ENCODE measurements around the gene SEC22C. TPM values are rescaled to one million over a fixed set of nuclear protein-coding genes. Genes with fewer than 3 reads are reported as not detected.
A peak's percentile ranks its signal among the peaks of the same experiment; 100 is the strongest.

SEC22C gene
- total RNA-seq, 2 donors from 2014 or later, result 17.1 to 17.5 TPM

DNA sequence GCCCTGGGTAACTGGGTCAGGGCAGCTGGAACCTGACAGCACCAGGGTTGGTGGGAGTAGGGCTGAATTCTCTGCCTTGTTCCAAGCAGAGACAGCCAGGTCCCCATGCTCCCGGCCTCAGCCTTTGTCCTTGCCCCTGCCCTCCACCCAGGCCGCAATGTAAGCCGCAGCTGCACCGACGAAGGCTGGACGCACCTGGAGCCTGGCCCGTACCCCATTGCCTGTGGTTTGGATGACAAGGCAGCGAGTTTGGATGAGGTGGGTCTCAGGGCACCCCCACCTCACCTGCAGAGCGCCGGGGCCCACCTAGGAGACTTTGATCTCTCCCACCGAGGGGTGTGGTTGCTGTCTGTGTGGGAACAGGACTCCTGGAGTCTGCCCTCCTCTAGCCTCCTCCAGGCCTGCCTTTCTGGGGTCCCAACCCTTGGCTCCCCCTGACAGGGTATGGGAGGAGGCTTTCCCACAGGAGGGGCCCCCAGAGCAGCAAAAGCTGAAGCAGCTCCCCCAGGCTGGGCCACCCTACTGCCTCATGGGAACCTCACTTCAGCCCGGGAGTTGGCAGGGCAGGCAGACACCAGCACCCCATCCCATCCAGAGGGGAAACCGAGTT, 55.9 kb downstream of the SEC22C start:
- no peak overlapping the region for H3K27ac ChIP-seq
- intact Hi-C loops (cut with DNase I), result no loop called here
- DNase-seq, result no peak
- H3K4me1 ChIP-seq, result no peaks in the 10 kb centered on the region
- H3K9me3 ChIP-seq, result no peaks in the 10 kb centered on the region
- no peak overlapping the region for H3K9ac ChIP-seq (ENCODE audit: low read depth in 2 of 2, low read length in 2 of 2)
- TF ChIP-seq, protein P1, sequence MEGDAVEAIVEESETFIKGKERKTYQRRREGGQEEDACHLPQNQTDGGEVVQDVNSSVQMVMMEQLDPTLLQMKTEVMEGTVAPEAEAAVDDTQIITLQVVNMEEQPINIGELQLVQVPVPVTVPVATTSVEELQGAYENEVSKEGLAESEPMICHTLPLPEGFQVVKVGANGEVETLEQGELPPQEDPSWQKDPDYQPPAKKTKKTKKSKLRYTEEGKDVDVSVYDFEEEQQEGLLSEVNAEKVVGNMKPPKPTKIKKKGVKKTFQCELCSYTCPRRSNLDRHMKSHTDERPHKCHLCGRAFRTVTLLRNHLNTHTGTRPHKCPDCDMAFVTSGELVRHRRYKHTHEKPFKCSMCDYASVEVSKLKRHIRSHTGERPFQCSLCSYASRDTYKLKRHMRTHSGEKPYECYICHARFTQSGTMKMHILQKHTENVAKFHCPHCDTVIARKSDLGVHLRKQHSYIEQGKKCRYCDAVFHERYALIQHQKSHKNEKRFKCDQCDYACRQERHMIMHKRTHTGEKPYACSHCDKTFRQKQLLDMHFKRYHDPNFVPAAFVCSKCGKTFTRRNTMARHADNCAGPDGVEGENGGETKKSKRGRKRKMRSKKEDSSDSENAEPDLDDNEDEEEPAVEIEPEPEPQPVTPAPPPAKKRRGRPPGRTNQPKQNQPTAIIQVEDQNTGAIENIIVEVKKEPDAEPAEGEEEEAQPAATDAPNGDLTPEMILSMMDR (IDR thresholded peaks at IDR 0.05), result no peak
- H3K27me3 ChIP-seq, result no peaks in the 10 kb centered on the region
- H3K4me3 ChIP-seq, result no peak overlapping the region
- no peaks in the 10 kb centered on the region for H3K36me3 ChIP-seq

DNA sequence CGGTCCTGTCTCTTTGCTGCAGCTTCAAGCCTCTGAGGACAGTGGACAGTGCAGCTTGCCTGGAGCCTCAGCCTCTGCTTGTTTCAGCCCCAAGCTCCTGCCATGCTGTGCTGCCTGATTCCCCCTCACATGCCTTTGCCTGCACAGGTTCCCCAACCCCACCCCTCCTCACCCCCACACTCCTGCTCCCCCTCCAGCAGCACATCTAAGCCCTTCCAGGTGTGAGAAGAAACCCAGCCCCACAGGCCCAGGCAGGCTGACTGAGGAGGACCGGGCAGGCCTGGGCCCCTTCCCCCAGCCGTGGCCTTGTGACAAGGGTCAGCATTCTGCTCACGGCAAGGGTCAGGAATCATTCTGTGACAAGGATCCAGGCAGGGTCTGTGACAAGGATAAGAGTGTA, 56.6 kb downstream of the SEC22C start:
- H3K36me3 ChIP-seq, result no peaks in the 10 kb centered on the region
- no peak for DNase-seq
- intact Hi-C loops (cut with DNase I), result no loop called here
- H3K4me1 ChIP-seq, result no peaks in the 10 kb centered on the region
- H3K27ac ChIP-seq, result no peak overlapping the region
- no peaks in the 10 kb centered on the region for H3K9me3 ChIP-seq
- H3K9ac ChIP-seq (ENCODE audit: low read depth in 2 of 2, low read length in 2 of 2), result no peak overlapping the region
- TF ChIP-seq, protein P1 (IDR thresholded peaks at IDR 0.05), result no peak
- H3K4me3 ChIP-seq, result no peak overlapping the region
- H3K27me3 ChIP-seq, result no peaks in the 10 kb centered on the region

DNA sequence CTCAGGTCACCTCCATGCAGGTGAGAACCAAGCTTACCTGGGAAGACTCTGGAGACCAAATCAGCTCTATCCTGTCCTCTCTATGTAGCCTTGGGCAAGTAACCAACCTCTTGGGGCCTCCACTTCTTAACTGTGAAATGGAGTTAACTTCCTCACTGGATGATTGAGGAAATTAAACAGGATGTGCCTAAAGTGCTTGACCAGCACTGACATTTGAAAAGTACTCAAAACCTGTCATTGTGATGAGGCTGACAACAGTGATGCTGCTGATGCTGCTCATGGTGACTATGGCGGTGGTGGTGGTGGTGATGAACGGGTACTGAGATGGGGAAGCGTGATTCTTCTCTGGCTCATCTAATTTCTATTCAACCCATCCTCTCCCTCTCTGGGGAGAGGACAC, 57.0 kb downstream of the SEC22C start:
- Histone ChIP-seq H3K9me3 (no peaks in the 10 kb centered on the region), H3K36me3 (no peaks in the 10 kb centered on the region), H3K27me3 (no peaks in the 10 kb centered on the region), H3K9ac (ENCODE audit: low read depth in 2 of 2, low read length in 2 of 2) (no peak overlapping the region), H3K27ac (no peak overlapping the region), H3K4me3 (no peak overlapping the region), H3K4me1 (no peaks in the 10 kb centered on the region)
- no peak for DNase-seq
- intact Hi-C loops (cut with DNase I), result no loop called here
- TF ChIP-seq, protein P1 (IDR thresholded peaks at IDR 0.05), result no peak

DNA sequence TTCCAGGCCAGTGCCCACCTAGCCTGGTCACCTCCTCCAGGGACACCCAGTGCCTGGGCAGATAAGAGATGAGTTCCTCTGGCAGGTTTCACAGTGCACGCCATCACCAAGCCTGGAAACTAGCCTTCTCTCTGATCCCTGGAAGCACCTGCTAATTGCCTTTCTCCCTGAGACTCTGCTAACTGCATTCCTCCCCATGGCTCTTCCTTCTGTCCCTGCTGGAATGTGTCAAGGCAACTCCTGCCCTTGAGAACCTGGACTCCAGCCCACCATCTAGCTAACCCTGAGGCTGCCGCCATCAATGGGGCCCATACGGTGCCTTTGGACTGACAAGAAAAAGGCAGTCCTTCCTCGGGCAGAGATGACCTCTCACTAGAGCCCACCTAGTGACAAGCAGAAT, 60.9 kb downstream of the SEC22C start:
- Histone ChIP-seq H3K36me3 (no peaks in the 10 kb centered on the region), H3K9ac (ENCODE audit: low read depth in 2 of 2, low read length in 2 of 2) (peak overlapping the region in 1 of 2 donors; percentile 22), H3K4me1 (peaks cover 12% of the 10 kb centered on the region), H3K9me3 (no peaks in the 10 kb centered on the region), H3K4me3 (no peak overlapping the region), H3K27ac (no peak overlapping the region), H3K27me3 (no peaks in the 10 kb centered on the region)
- intact Hi-C loops (cut with DNase I), result no loop called here
- TF ChIP-seq, protein P1 (IDR thresholded peaks at IDR 0.05), result no peak
- DNase-seq, result no peak

DNA sequence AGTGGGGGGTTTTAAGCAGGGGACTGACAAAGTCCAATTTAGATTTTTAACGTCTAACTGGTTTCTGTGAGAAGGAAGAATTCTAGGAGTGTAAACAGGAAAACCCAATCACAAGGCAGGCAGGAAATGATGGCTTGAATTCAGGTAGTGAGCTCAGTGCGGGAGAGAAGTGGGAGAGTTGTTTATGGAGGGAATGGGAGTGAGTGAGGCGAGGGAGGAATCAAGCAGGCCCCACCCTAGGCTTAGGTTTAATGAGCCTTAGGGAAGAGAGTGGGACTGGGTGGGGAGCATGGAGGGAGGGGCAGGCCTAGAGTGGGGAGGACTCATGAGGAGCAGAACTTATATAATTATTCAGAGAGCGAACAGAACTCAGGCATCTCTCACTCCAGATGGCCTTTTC, 61.4 kb downstream of the SEC22C start:
- intact Hi-C loops (cut with DNase I), result no loop called here
- no peaks in the 10 kb centered on the region for H3K9me3 ChIP-seq
- no peaks in the 10 kb centered on the region for H3K36me3 ChIP-seq
- no peak overlapping the region for H3K4me3 ChIP-seq
- H3K27ac ChIP-seq, result peak overlapping the region; percentile 35
- peak; percentile 71 for DNase-seq
- peaks cover 16% of the 10 kb centered on the region for H3K4me1 ChIP-seq
- H3K27me3 ChIP-seq, result no peaks in the 10 kb centered on the region
- H3K9ac ChIP-seq (ENCODE audit: low read depth in 2 of 2, low read length in 2 of 2), result peak overlapping the region in 1 of 2 donors; percentile 22
- TF ChIP-seq, protein P1 (IDR thresholded peaks at IDR 0.05), result no peak
